ENCODE measurements around the gene KIF5C.

Gene KIF5C

GRCh38 chr2:148885209-148885608 is 10.2 kb downstream of the KIF5C start:
- Histone ChIP-seq H4K20me1 (ENCODE audit: insufficient read depth, low read length) (no peaks in the 10 kb centered on the region), H3K4me3 (ENCODE audit: low read depth, low read length, poor library complexity, severe bottlenecking) (no peak overlapping the region), H3K9me2 (ENCODE audit: low read depth, low read length) (no peaks in the 10 kb centered on the region), H3K9me3 (ENCODE audit: low read length) (no peaks in the 10 kb centered on the region), H3K27ac (ENCODE audit: low read depth, low read length, poor library complexity, severe bottlenecking) (no peak overlapping the region), H2AFZ (ENCODE audit: low read length) (no peak overlapping the region), H3F3A (ENCODE audit: insufficient read depth, low read length) (no peaks in the 10 kb centered on the region), H3K36me3 (ENCODE audit: insufficient read depth, low read length) (no peaks in the 10 kb centered on the region), H3K9ac (ENCODE audit: low read length) (no peak overlapping the region), H3K27me3 (ENCODE audit: insufficient read depth, low read length) (0 out of 2 replicates have a peak, but pooled peaks cover 4% of the 10 kb centered on the region), H3K4me2 (ENCODE audit: low read length) (no peak overlapping the region), H3K4me1 (ENCODE audit: insufficient read depth, low read length, severe bottlenecking) (no peaks in the 10 kb centered on the region), H3K79me2 (ENCODE audit: insufficient read depth, low read length) (no peaks in the 10 kb centered on the region)
- no peak for TF ChIP-seq CTCF (IDR thresholded peaks at IDR 0.05; ENCODE audit: low read length)

- Histone ChIP-seq H4K20me1 (ENCODE audit: insufficient read depth, low read length) (no peaks in the 10 kb centered on the region), H3K27ac (ENCODE audit: low read depth, low read length, poor library complexity, severe bottlenecking) (no peak overlapping the region), H3K4me1 (ENCODE audit: insufficient read depth, low read length, severe bottlenecking) (no peaks in the 10 kb centered on the region), H3K4me2 (ENCODE audit: low read length) (no peak overlapping the region), H3K27me3 (ENCODE audit: insufficient read depth, low read length) (0 out of 2 replicates have a peak, but pooled peaks cover 4% of the 10 kb centered on the region), H3K36me3 (ENCODE audit: insufficient read depth, low read length) (no peaks in the 10 kb centered on the region), H3K79me2 (ENCODE audit: insufficient read depth, low read length) (no peaks in the 10 kb centered on the region), H2AFZ (ENCODE audit: low read length) (no peak overlapping the region), H3K9me2 (ENCODE audit: low read depth, low read length) (no peaks in the 10 kb centered on the region), H3K4me3 (ENCODE audit: low read depth, low read length, poor library complexity, severe bottlenecking) (no peak overlapping the region), H3K9ac (ENCODE audit: low read length) (no peak overlapping the region), H3F3A (ENCODE audit: insufficient read depth, low read length) (no peaks in the 10 kb centered on the region), H3K9me3 (ENCODE audit: low read length) (no peaks in the 10 kb centered on the region)
- TF ChIP-seq CTCF (IDR thresholded peaks at IDR 0.05; ENCODE audit: low read length) (no peak), EZH2 (IDR thresholded peaks at IDR 0.05; ENCODE audit: borderline replicate concordance, low read length) (no peak)
Measured at GRCh38 chr2:148885988-148886387, 11.0 kb downstream of the KIF5C start.

- H3K9me2 ChIP-seq (ENCODE audit: low read depth, low read length), result no peaks in the 10 kb centered on the region
- peak overlapping the region; percentile 38 for H3K4me3 ChIP-seq (ENCODE audit: low read depth, low read length, poor library complexity, severe bottlenecking)
- no peak overlapping the region for H2AFZ ChIP-seq (ENCODE audit: low read length)
- H3F3A ChIP-seq (ENCODE audit: insufficient read depth, low read length), result no peaks in the 10 kb centered on the region
- no peaks in the 10 kb centered on the region for H4K20me1 ChIP-seq (ENCODE audit: insufficient read depth, low read length)
- peak overlapping the region; percentile 57 for H3K4me2 ChIP-seq (ENCODE audit: low read length)
- no peaks in the 10 kb centered on the region for H3K36me3 ChIP-seq (ENCODE audit: insufficient read depth, low read length)
- 0 out of 2 replicates have a peak, but pooled peaks cover 3% of the 10 kb centered on the region for H3K27me3 ChIP-seq (ENCODE audit: insufficient read depth, low read length)
- no peaks in the 10 kb centered on the region for H3K79me2 ChIP-seq (ENCODE audit: insufficient read depth, low read length)
- no peak for TF ChIP-seq CTCF (IDR thresholded peaks at IDR 0.05; ENCODE audit: low read length)
- TF ChIP-seq EZH2 (IDR thresholded peaks at IDR 0.05; ENCODE audit: borderline replicate concordance, low read length), result no peak
- no peak overlapping the region for H3K9ac ChIP-seq (ENCODE audit: low read length)
- no peaks in the 10 kb centered on the region for H3K4me1 ChIP-seq (ENCODE audit: insufficient read depth, low read length, severe bottlenecking)
- H3K9me3 ChIP-seq (ENCODE audit: low read length), result no peaks in the 10 kb centered on the region
- no peak overlapping the region for H3K27ac ChIP-seq (ENCODE audit: low read depth, low read length, poor library complexity, severe bottlenecking)
Measured at GRCh38 chr2:148887350-148888002, 12.4 kb downstream of the KIF5C start.

All from OCI-LY1 (cell line).